MM.1S (cell line): ENCODE results near the gene DSCAM.

Experiments
- DNase-seq: peaks from one replicate; pipeline ENCODE4 v3.0.0-alpha.2; 2015
- H2AFZ ChIP-seq: fragments of 300-600 bp; sonication (generic); 2 replicates; pipeline ENCODE4 v1.6.0; 2016; ENCODE audit warnings: antibody characterized with exemption, low read length
- H3F3A ChIP-seq: fragments of 300-600 bp; sonication (generic); 2 replicates; pipeline ENCODE4 v1.6.1; 2016; ENCODE audit warnings: mild to moderate bottlenecking, antibody characterized with exemption, low read length, moderate library complexity, mixed read lengths; ENCODE audit not compliant: insufficient read depth
- H3K27ac ChIP-seq: fragments of 300-600 bp; sonication (generic); 2 replicates; pipeline ENCODE4 v1.5.1; 2016; ENCODE audit warnings: mild to moderate bottlenecking, low read length
- H3K27me3 ChIP-seq: fragments of 300-600 bp; sonication (generic); replicated peaks from 2 replicates; pipeline ENCODE4 v1.6.0; 2016; ENCODE audit warnings: low read length; ENCODE audit not compliant: insufficient read depth
- H3K36me3 ChIP-seq: fragments of 300-600 bp; sonication (generic); replicated peaks from 2 replicates; pipeline ENCODE4 v1.6.1; 2016; ENCODE audit warnings: mild to moderate bottlenecking, low read length, mixed read lengths; ENCODE audit not compliant: insufficient read depth
- H3K4me1 ChIP-seq: fragments of 300-600 bp; sonication (generic); 2 replicates; pipeline ENCODE4 v1.6.1; 2016; ENCODE audit warnings: low read length, mixed read lengths
- H3K4me2 ChIP-seq: fragments of 300-600 bp; sonication (generic); 2 replicates; pipeline ENCODE4 v1.6.0; 2016; ENCODE audit warnings: low read depth, low read length
- H3K4me3 ChIP-seq: fragments of 300-600 bp; sonication (generic); 2 replicates; pipeline ENCODE4 v1.5.1; 2016; ENCODE audit warnings: low read length, mixed read lengths
- H3K79me2 ChIP-seq: fragments of 300-600 bp; sonication (generic); 2 replicates; pipeline ENCODE4 v1.6.1; 2016; ENCODE audit warnings: mixed run types, low read length, mixed read lengths
- H3K9ac ChIP-seq: fragments of 300-600 bp; sonication (generic); 2 replicates; pipeline ENCODE4 v1.6.1; 2016; ENCODE audit warnings: low read length, mixed read lengths
- H3K9me2 ChIP-seq: fragments of 300-600 bp; sonication (generic); replicated peaks from 2 replicates; pipeline ENCODE4 v1.6.1; 2016; ENCODE audit warnings: mild to moderate bottlenecking, low read length, mixed read lengths; ENCODE audit not compliant: insufficient read depth
- H3K9me3 ChIP-seq: fragments of 300-600 bp; sonication (generic); replicated peaks from 2 replicates; pipeline ENCODE4 v1.6.1; 2016; ENCODE audit warnings: mild to moderate bottlenecking, low read length, mixed read lengths; ENCODE audit not compliant: insufficient read depth
- H4K20me1 ChIP-seq: fragments of 300-600 bp; sonication (generic); 2 replicates; pipeline ENCODE4 v1.6.1; 2016; ENCODE audit warnings: mild to moderate bottlenecking, low read length, moderate library complexity, mixed read lengths; ENCODE audit not compliant: insufficient read depth
- EZH2 ChIP-seq: fragments of 300-600 bp; sonication (generic); optimal IDR thresholded peaks from 2 replicates; pipeline ENCODE3; 2017; ENCODE audit warnings: low read depth, mild to moderate bottlenecking, antibody characterized with exemption, low read length, mixed read lengths
- EZH2phosphoT487 ChIP-seq: fragments of 300-600 bp; sonication (generic); IDR thresholded peaks from 2 replicates; pipeline ENCODE4 v1.6.1; 2018; ENCODE audit warnings: antibody characterized with exemption, low read length
- TF ChIP-seq, protein P1 (sequence below): fragments of 300-600 bp; sonication (generic); IDR thresholded peaks from 2 replicates; pipeline ENCODE4 v1.5.1; 2016; ENCODE audit warnings: antibody characterized with exemption, low read length, mixed read lengths

The DSCAM gene

DNA sequence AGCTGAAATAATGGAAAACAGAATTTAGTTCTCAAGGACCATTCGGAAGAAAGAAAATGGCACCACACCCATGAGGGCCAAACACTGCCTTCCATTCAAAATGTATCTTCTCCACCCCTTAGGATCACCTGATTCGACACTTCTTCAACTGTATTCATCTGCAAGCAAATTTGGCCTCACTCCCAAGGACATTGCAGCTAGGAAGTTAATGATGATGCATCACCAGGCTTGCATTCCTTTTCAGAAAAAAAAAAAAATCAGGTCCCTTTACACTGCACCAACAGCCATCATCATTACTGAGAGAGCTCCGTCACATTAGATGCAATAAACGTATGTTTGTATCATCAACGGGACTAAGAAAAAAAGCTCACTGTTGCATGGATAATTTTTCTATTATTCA is 611.4 kb downstream of the DSCAM start:
- Histone ChIP-seq H3K9ac (no peak overlapping the region), H3K9me3 (no peaks in the 10 kb centered on the region), H3K4me1 (no peaks in the 10 kb centered on the region), H3K4me2 (no peak overlapping the region), H3K9me2 (no peaks in the 10 kb centered on the region), H3K27ac (no peak overlapping the region), H3K36me3 (no peaks in the 10 kb centered on the region), H4K20me1 (no peaks in the 10 kb centered on the region), H3K4me3 (no peak overlapping the region), H3K79me2 (no peaks in the 10 kb centered on the region), H2AFZ (no peak overlapping the region), H3K27me3 (no peaks in the 10 kb centered on the region), H3F3A (no peaks in the 10 kb centered on the region)
- DNase-seq: no peak
- TF ChIP-seq, protein P1, sequence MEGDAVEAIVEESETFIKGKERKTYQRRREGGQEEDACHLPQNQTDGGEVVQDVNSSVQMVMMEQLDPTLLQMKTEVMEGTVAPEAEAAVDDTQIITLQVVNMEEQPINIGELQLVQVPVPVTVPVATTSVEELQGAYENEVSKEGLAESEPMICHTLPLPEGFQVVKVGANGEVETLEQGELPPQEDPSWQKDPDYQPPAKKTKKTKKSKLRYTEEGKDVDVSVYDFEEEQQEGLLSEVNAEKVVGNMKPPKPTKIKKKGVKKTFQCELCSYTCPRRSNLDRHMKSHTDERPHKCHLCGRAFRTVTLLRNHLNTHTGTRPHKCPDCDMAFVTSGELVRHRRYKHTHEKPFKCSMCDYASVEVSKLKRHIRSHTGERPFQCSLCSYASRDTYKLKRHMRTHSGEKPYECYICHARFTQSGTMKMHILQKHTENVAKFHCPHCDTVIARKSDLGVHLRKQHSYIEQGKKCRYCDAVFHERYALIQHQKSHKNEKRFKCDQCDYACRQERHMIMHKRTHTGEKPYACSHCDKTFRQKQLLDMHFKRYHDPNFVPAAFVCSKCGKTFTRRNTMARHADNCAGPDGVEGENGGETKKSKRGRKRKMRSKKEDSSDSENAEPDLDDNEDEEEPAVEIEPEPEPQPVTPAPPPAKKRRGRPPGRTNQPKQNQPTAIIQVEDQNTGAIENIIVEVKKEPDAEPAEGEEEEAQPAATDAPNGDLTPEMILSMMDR: no peak
- TF ChIP-seq EZH2phosphoT487 (no peak), EZH2 (no peak)

DNA sequence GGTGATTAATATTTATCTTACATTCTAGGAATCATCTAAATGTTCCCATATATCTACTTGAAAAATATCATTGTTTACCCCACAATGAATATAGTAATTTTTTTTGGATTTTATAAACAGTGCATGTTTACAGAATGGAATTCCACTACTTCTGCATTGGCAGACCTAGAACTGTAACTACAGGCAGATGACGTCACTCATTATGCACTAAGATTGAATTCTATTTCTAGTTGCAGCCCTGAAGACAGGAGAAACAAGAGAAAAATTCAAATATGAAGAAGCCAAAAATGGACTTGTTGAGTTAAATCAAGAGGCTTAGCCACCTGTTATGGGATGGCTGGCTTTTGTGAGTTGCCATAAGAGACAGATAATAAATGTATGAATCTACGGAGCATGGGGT is 615.0 kb downstream of the DSCAM start:
- no peaks in the 10 kb centered on the region for H3K9me3 ChIP-seq
- no peaks in the 10 kb centered on the region for H3K36me3 ChIP-seq
- no peaks in the 10 kb centered on the region for H3K9me2 ChIP-seq
- H3F3A ChIP-seq: no peaks in the 10 kb centered on the region
- TF ChIP-seq, protein P1: no peak
- no peak for TF ChIP-seq EZH2
- no peak for TF ChIP-seq EZH2phosphoT487
- DNase-seq: no peak
- H3K4me2 ChIP-seq: no peak overlapping the region
- H3K4me3 ChIP-seq: no peak overlapping the region
- no peaks in the 10 kb centered on the region for H3K4me1 ChIP-seq
- no peak overlapping the region for H3K27ac ChIP-seq
- H4K20me1 ChIP-seq: no peaks in the 10 kb centered on the region
- no peaks in the 10 kb centered on the region for H3K27me3 ChIP-seq
- H3K9ac ChIP-seq: no peak overlapping the region
- no peaks in the 10 kb centered on the region for H3K79me2 ChIP-seq
- no peak overlapping the region for H2AFZ ChIP-seq

DNA sequence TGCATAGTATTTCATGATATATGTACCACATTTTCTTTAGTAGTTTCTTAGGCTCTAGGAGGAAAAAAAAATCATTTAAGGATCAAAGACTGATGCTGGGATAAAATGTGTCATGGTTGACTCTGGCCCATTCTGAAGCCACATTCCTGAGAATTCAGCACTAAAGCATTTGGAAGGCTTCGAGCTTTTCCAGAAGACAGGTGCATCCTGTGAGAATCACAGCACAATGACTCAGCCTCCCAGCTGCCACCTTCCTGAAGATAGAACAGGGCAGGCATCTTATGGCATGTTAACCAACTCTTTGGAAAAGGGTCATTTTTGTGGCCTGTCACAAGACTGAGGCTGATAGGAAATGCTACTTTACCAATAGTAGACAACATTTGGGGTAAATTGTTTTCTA is 619.9 kb downstream of the DSCAM start:
- Histone ChIP-seq H3K27me3 (no peaks in the 10 kb centered on the region), H3K9ac (no peak overlapping the region), H3K9me2 (no peaks in the 10 kb centered on the region), H4K20me1 (no peaks in the 10 kb centered on the region), H3K4me2 (no peak overlapping the region), H3F3A (no peaks in the 10 kb centered on the region), H3K4me1 (no peaks in the 10 kb centered on the region), H3K36me3 (no peaks in the 10 kb centered on the region), H3K4me3 (no peak overlapping the region), H3K27ac (no peak overlapping the region), H2AFZ (no peak overlapping the region), H3K9me3 (no peaks in the 10 kb centered on the region), H3K79me2 (no peaks in the 10 kb centered on the region)
- TF ChIP-seq, protein P1: no peak
- no peak for TF ChIP-seq EZH2
- TF ChIP-seq EZH2phosphoT487: no peak
- DNase-seq: no peak
